ENCODE data around the gene ALPK1. TPM values are rescaled to one million over a fixed set of nuclear protein-coding genes. Genes with fewer than 3 reads are reported as not detected.

Gene ALPK1
- total and polyA plus RNA-seq, 2 donors (not counting 1 experiment from before 2014, with no cell fraction given), result 5.5 to 27.2 TPM

DNA sequence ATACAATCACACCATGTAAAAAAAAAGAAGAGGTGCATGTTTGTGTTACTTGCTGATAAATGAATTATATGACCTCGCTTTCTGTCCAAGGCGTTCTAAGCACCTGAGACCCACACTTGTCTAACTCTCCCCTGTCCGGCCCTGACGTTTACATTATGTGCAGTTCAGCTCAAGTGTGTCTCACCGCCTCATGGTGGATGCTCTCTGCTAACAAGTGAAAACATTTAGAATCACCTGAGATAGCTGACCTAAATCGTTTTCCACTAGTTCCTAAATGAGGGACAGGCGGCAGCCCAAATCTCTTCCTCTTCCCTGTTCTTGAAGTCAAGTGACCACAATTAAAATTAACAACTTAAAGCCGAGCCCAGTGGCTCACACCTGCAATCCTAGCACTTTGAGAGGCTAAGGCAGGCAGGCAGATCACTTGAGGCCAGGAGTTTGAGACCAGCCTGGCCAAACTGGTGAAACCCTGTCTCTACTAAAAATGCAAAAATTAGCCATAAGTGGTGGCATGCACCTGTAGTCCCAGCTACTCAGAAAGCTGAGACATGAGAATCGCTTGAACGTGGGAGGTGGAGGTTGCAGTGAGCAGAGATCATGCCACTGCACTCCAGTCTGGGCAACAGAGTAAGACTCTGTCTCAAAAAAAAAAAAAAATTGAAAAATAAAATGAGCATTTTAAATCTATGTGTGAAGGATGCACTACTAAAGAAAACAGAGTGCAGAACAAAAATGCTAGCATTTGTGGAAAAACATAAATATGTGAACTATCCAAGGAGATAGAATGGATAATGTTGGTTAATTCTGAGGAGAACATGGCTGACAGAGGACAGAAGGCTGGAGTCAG is 7.5 kb upstream of the ALPK1 start:
- peak; percentile 34 for DNase-seq
- Mint-ChIP-seq H3K4me3 (peak overlapping the region; percentile 51), H3K27me3 (no peaks in the 10 kb centered on the region), H3K27ac (peak overlapping the region; percentile 76), H3K9me3 (ENCODE audit: insufficient read depth) (peaks cover 3% of the 10 kb centered on the region), H3K4me1 (peaks cover 44% of the 10 kb centered on the region)
- no peak overlapping the region for H3K4me3 ChIP-seq (ENCODE audit: control extremely low read depth in 1 of 5, extremely low read depth in 1 of 5, insufficient read depth in 1 of 5, low read depth in 2 of 5, low read length in 4 of 5)
- no peaks in the 10 kb centered on the region for H3K36me3 ChIP-seq (replicated peaks in 1 of 2; ENCODE audit: control extremely low read depth in 1 of 2, control insufficient read depth in 1 of 2, extremely low read depth in 1 of 2, insufficient read depth in 2 of 2, low read length in 1 of 2)
- intact Hi-C loops (cut with micrococcal nuclease), result loop anchor here (10.0 kb wide), 1 partner anchor 1275 kb away; no protein-coding TSS in a partner anchor
- H4K20me1 ChIP-seq (ENCODE audit: control insufficient read depth, insufficient read depth, low read length, poor library complexity, severe bottlenecking), result no peaks in the 10 kb centered on the region
- peaks cover 41 to 45% of the 10 kb centered on the region in 2 donors for H3K4me1 ChIP-seq (ENCODE audit: control insufficient read depth in 2 of 2, insufficient read depth in 2 of 2, low read length in 2 of 2)
- peak overlapping the region; percentile 6 for H3K9ac ChIP-seq (ENCODE audit: low read length)
- CTCF ChIA-PET, result interaction anchor here (9.2 kb wide), 1 partner anchor 31 kb away, joined by 65 read pairs; no protein-coding TSS in a partner anchor
- POLR2A ChIA-PET, result interaction anchor here (0.7 to 1.0 kb wide), 2 partner anchors 12 to 58 kb away, joined by 3 read pairs; partner anchors contain the start of gene AP1AR
- ATAC-seq (ENCODE audit: low read depth), result no peak
- H3K27me3 ChIP-seq (replicated peaks in 1 of 4; ENCODE audit: control extremely low read depth in 1 of 4, control insufficient read depth in 3 of 4, insufficient read depth in 4 of 4, low read length in 3 of 4), result no peaks in the 10 kb centered on the region
- H2AFZ ChIP-seq (ENCODE audit: insufficient read depth, low read depth, low read length, poor library complexity, severe bottlenecking), result peak overlapping the region; percentile 61
- TF ChIP-seq, protein P1, sequence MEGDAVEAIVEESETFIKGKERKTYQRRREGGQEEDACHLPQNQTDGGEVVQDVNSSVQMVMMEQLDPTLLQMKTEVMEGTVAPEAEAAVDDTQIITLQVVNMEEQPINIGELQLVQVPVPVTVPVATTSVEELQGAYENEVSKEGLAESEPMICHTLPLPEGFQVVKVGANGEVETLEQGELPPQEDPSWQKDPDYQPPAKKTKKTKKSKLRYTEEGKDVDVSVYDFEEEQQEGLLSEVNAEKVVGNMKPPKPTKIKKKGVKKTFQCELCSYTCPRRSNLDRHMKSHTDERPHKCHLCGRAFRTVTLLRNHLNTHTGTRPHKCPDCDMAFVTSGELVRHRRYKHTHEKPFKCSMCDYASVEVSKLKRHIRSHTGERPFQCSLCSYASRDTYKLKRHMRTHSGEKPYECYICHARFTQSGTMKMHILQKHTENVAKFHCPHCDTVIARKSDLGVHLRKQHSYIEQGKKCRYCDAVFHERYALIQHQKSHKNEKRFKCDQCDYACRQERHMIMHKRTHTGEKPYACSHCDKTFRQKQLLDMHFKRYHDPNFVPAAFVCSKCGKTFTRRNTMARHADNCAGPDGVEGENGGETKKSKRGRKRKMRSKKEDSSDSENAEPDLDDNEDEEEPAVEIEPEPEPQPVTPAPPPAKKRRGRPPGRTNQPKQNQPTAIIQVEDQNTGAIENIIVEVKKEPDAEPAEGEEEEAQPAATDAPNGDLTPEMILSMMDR (IDR thresholded peaks at IDR 0.05), result no peak
- no peak for TF ChIP-seq EZH2 (IDR thresholded peaks at IDR 0.05; ENCODE audit: borderline replicate concordance, insufficient read depth, low read depth, low read length, poor library complexity, severe bottlenecking)
- peaks cover 2 to 11% (median 5%) of the 10 kb centered on the region in 3 donors for H3K9me3 ChIP-seq (ENCODE audit: control extremely low read depth in 1 of 3, control insufficient read depth in 2 of 3, insufficient read depth in 1 of 3, low read length in 2 of 3)
- 56% methylated on average over 7 of the region's 10 CpGs for WGBS (ENCODE audit: insufficient coverage)
- peak overlapping the region; percentile 85 to 95 for H3K27ac ChIP-seq (ENCODE audit: low read length in 2 of 2)
- peaks cover 22% of the 10 kb centered on the region for H3K79me2 ChIP-seq (ENCODE audit: control insufficient read depth, insufficient read depth, low read length)
- H3K4me2 ChIP-seq (replicated peaks; ENCODE audit: low read depth, low read length, poor library complexity, severe bottlenecking), result peak overlapping the region; percentile 91

DNA sequence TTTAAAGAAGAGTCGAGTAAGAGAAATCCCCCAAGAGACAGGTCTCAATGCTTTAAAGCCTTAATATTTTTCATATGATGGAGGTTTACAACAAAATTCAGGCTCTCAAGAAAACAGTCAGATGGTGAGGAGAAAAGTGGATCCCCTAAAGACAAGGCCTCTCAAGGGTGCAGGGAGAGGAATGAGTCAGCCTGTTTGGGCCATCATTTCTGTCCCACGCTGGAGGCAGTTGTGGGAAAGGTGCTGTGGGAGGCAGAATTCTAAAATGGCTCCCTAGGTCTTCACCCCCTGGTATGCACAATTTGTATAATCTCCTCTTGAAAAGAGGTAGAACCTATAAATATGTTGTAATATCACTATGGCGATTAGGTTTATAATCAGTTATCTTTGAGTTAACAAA is 6.8 kb upstream of the ALPK1 start:
- peaks cover 2 to 11% (median 5%) of the 10 kb centered on the region in 3 donors for H3K9me3 ChIP-seq (ENCODE audit: control extremely low read depth in 1 of 3, control insufficient read depth in 2 of 3, insufficient read depth in 1 of 3, low read length in 2 of 3)
- no peaks in the 10 kb centered on the region for H3K27me3 ChIP-seq (replicated peaks in 1 of 4; ENCODE audit: control extremely low read depth in 1 of 4, control insufficient read depth in 3 of 4, insufficient read depth in 4 of 4, low read length in 3 of 4)
- ChIA-PET CTCF (interaction anchor here (9.2 kb wide), 1 partner anchor 31 kb away, joined by 65 read pairs; no protein-coding TSS in a partner anchor), POLR2A (interaction anchor here (1.0 kb wide), 1 partner anchor 59 kb away, joined by 3 read pairs; the partner anchor contains the start of gene AP1AR)
- WGBS (ENCODE audit: insufficient coverage), result 100% methylated on average over 1 of the region's 3 CpGs
- DNase-seq, result no peak
- peaks cover 15% of the 10 kb centered on the region for H3K79me2 ChIP-seq (ENCODE audit: control insufficient read depth, insufficient read depth, low read length)
- H4K20me1 ChIP-seq (ENCODE audit: control insufficient read depth, insufficient read depth, low read length, poor library complexity, severe bottlenecking), result no peaks in the 10 kb centered on the region
- ATAC-seq (ENCODE audit: low read depth), result no peak
- H3K4me3 ChIP-seq (ENCODE audit: control extremely low read depth in 1 of 5, extremely low read depth in 1 of 5, insufficient read depth in 1 of 5, low read depth in 2 of 5, low read length in 4 of 5), result no peak overlapping the region
- no peaks in the 10 kb centered on the region for H3K36me3 ChIP-seq (replicated peaks in 1 of 2; ENCODE audit: control extremely low read depth in 1 of 2, control insufficient read depth in 1 of 2, extremely low read depth in 1 of 2, insufficient read depth in 2 of 2, low read length in 1 of 2)
- Mint-ChIP-seq H3K9me3 (ENCODE audit: insufficient read depth) (peaks cover 3% of the 10 kb centered on the region), H3K27me3 (no peaks in the 10 kb centered on the region), H3K27ac (peak overlapping the region; percentile 67), H3K4me1 (peaks cover 43% of the 10 kb centered on the region), H3K4me3 (no peak overlapping the region)
- no peak overlapping the region for H3K9ac ChIP-seq (ENCODE audit: low read length)
- H2AFZ ChIP-seq (ENCODE audit: insufficient read depth, low read depth, low read length, poor library complexity, severe bottlenecking), result peak overlapping the region; percentile 61
- intact Hi-C loops (cut with micrococcal nuclease), result no loop called here
- peaks cover 41 to 45% of the 10 kb centered on the region in 2 donors for H3K4me1 ChIP-seq (ENCODE audit: control insufficient read depth in 2 of 2, insufficient read depth in 2 of 2, low read length in 2 of 2)
- H3K4me2 ChIP-seq (replicated peaks; ENCODE audit: low read depth, low read length, poor library complexity, severe bottlenecking), result no peak overlapping the region
- peak overlapping the region in 1 of 2 donors; percentile 95 for H3K27ac ChIP-seq (ENCODE audit: low read length in 2 of 2)
- TF ChIP-seq, protein P1 (IDR thresholded peaks at IDR 0.05), result no peak
- TF ChIP-seq EZH2 (IDR thresholded peaks at IDR 0.05; ENCODE audit: borderline replicate concordance, insufficient read depth, low read depth, low read length, poor library complexity, severe bottlenecking), result no peak
